GM12878 (cell line): ENCODE measurements around the gene GRIK2. TPM values are rescaled to one million over a fixed set of nuclear protein-coding genes. Genes with fewer than 3 reads are reported as not detected.

Experiments
- ATAC-seq: fragments of 200-7000 bp; cut with Tn5 transposase; 3 replicates; pipeline ENCODE4 v1.9.1; 2020; ENCODE audit warnings: mild to moderate bottlenecking, moderate library complexity
- BruUV-seq: library from RNA; stranded (reverse); fragments of 400-500 nt; replicated peaks from 2 replicates; lab custom pipeline; 2021; lab: Mats Ljungman, UMichigan
- CTCF ChIA-PET: fragments of 300-600 bp; sonication (Branson Sonifier 250); formaldehyde crosslinking; extraction: SDS; loops from one replicate; lab custom pipeline; 2021; ENCODE audit warnings: inconsistent platforms; lab: Yijun Ruan, JAX
- POLR2A ChIA-PET: fragments of 350-600 bp; formaldehyde crosslinking; extraction: SDS; loops from one replicate; lab custom pipeline; 2021; ENCODE audit warnings: inconsistent platforms; lab: Charles Lee
- RAD21 ChIA-PET: fragments of 300-600 bp; sonication (Branson Sonifier 250); formaldehyde crosslinking; loops from one replicate; lab custom pipeline; 2023; ENCODE audit warnings: antibody characterized with exemption; ENCODE audit not compliant: unreplicated experiment; lab: Charles Lee
- SMC1A ChIA-PET: fragments of 300-600 bp; sonication (Branson Sonifier 250); formaldehyde crosslinking; loops from one replicate; lab custom pipeline; 2023; ENCODE audit not compliant: unreplicated experiment, uncharacterized antibody; lab: Charles Lee
- DNase-seq: peaks from one replicate; pipeline ENCODE4 v3.0.0-alpha.2; 2011; ENCODE audit warnings: low read depth, low spot score
- FAIRE-seq: peaks from 3 replicates; lab custom pipeline; 2011; peaks lifted over from hg19 to GRCh38; lab: Jason Lieb, UNC
- H2AFZ ChIP-seq: 2 replicates; pipeline ENCODE4 v1.6.0; 2011; ENCODE audit warnings: low read depth, low read length, control low read depth; ENCODE audit not compliant: control insufficient read depth
- H3K27ac ChIP-seq: 2 replicates; pipeline ENCODE4 v1.5.1; 2011; ENCODE audit warnings: control low read depth; ENCODE audit not compliant: control insufficient read depth, insufficient read depth
- H3K27me3 ChIP-seq, 2 experiments: replicated peaks in 1 of 2; 2 replicates each; pipeline versions ENCODE4 v1.6.0 to v1.6.1; 2011; ENCODE audit warnings: low read length in 1 of 2; ENCODE audit not compliant: control insufficient read depth in 2 of 2, insufficient read depth in 2 of 2
- H3K36me3 ChIP-seq, 2 experiments: 2 replicates each; pipeline ENCODE4 v1.5.1; 2011; ENCODE audit warnings: low read length in 1 of 2; ENCODE audit not compliant: control insufficient read depth in 2 of 2, insufficient read depth in 2 of 2
- H3K4me1 ChIP-seq: 2 replicates; pipeline ENCODE4 v1.6.1; 2011; ENCODE audit warnings: mild to moderate bottlenecking, low read length, moderate library complexity, mixed read lengths; ENCODE audit not compliant: control insufficient read depth, insufficient read depth
- H3K4me2 ChIP-seq: 2 replicates; pipeline ENCODE4 v1.6.0; 2011; ENCODE audit warnings: control low read depth; ENCODE audit not compliant: control insufficient read depth, insufficient read depth
- H3K4me3 ChIP-seq: fragments of 200-600 bp; sonication (generic); 2 replicates; pipeline ENCODE4 v1.5.1; 2016
- H3K79me2 ChIP-seq: 2 replicates; pipeline ENCODE4 v1.6.0; 2011; ENCODE audit warnings: low read length; ENCODE audit not compliant: control insufficient read depth, insufficient read depth
- H3K9ac ChIP-seq: 2 replicates; pipeline ENCODE4 v1.8.0; 2011; ENCODE audit warnings: low read length, control low read depth, mixed read lengths; ENCODE audit not compliant: control insufficient read depth, insufficient read depth
- H3K9me3 ChIP-seq: replicated peaks from 3 replicates; pipeline ENCODE4 v1.5.1; 2011; ENCODE audit warnings: mild to moderate bottlenecking, low read length; ENCODE audit not compliant: control insufficient read depth, insufficient read depth
- H4K20me1 ChIP-seq: 2 replicates; pipeline ENCODE4 v1.6.0; 2011; ENCODE audit not compliant: control insufficient read depth, insufficient read depth
- CTCF ChIP-seq, 3 experiments: IDR thresholded peaks in 2 of 3; conservative IDR thresholded peaks in 1 of 3; 2 replicates each; pipeline ENCODE4 v1.5.1; 2011; ENCODE audit warnings: low read depth in 3 of 3, low read length in 3 of 3, mild to moderate bottlenecking in 3 of 3, control low read depth in 2 of 3, moderate library complexity in 2 of 3, inconsistent platforms in 1 of 3, mixed read lengths in 1 of 3; ENCODE audit not compliant: control insufficient read depth in 2 of 3, insufficient read depth in 1 of 3; ENCODE audit errors: extremely low read depth in 1 of 3
- JUNB ChIP-seq: IDR thresholded peaks from 2 replicates; pipeline ENCODE4 v1.6.1; 2016; ENCODE audit warnings: antibody characterized with exemption, mild to moderate bottlenecking
- MTA3 ChIP-seq: IDR thresholded peaks from 2 replicates; pipeline ENCODE4 v1.6.1; 2012; ENCODE audit warnings: low read length, inconsistent platforms, borderline replicate concordance
- NFIC ChIP-seq: IDR thresholded peaks from 2 replicates; pipeline ENCODE4 v1.6.1; 2012; ENCODE audit warnings: low read depth, mild to moderate bottlenecking, inconsistent platforms, low read length, moderate library complexity
- NKRF ChIP-seq: fragments of 450-650 bp; conservative IDR thresholded peaks from 2 replicates; pipeline ENCODE4 v1.6.1; 2017; ENCODE audit warnings: mild to moderate bottlenecking, moderate library complexity
- POLR2AphosphoS5 ChIP-seq: IDR thresholded peaks from 2 replicates; pipeline ENCODE4 v1.6.1; 2011; ENCODE audit warnings: mild to moderate bottlenecking, low read length, inconsistent platforms
- RELA ChIP-seq: fragments of 450-650 bp; IDR thresholded peaks from 2 replicates; pipeline ENCODE4 v1.8.0; 2014; ENCODE audit warnings: borderline replicate concordance; ENCODE audit not compliant: partially characterized antibody
- REST ChIP-seq: IDR thresholded peaks from 2 replicates; pipeline ENCODE4 v1.6.1; 2012; ENCODE audit warnings: mild to moderate bottlenecking, low read depth, low read length
- RFX5 ChIP-seq: IDR thresholded peaks from 2 replicates; pipeline ENCODE4 v1.6.1; 2011; ENCODE audit warnings: low read depth, low read length, improper control_type of control experiment
- SIX5 ChIP-seq: IDR thresholded peaks from 2 replicates; pipeline ENCODE4 v1.6.1; 2011; ENCODE audit warnings: mild to moderate bottlenecking, low read depth, low read length, moderate library complexity; ENCODE audit not compliant: severe bottlenecking
- SP1 ChIP-seq: IDR thresholded peaks from one replicate; pipeline ENCODE4 v1.6.1; 2011; ENCODE audit warnings: low read depth, low read length
- SREBF2 ChIP-seq: IDR thresholded peaks from 2 replicates; pipeline ENCODE4 v1.6.1; 2012; ENCODE audit warnings: mild to moderate bottlenecking, low read length
- ZNF207 ChIP-seq: fragments of 450-650 bp; IDR thresholded peaks from 2 replicates; pipeline ENCODE4 v1.6.1; 2014; ENCODE audit warnings: antibody characterized with exemption, mild to moderate bottlenecking, borderline replicate concordance
- ZNF217 ChIP-seq: fragments of 450-650 bp; IDR thresholded peaks from 2 replicates; pipeline ENCODE4 v1.6.1; 2017; ENCODE audit warnings: antibody characterized with exemption, mild to moderate bottlenecking
- ZNF384 ChIP-seq: IDR thresholded peaks from 2 replicates; pipeline ENCODE4 v1.6.1; 2012; ENCODE audit warnings: low read depth, mild to moderate bottlenecking, low read length, improper control_type of control experiment, borderline replicate concordance
- in situ Hi-C: fragments of 300-500 bp; cut with MboI; formaldehyde crosslinking; loops from 9 replicates; pipeline ENCODE4 v1.14.3; 2018; ENCODE audit warnings: mixed read lengths
- intact Hi-C: fragments of 100-400 bp; cut with micrococcal nuclease; formaldehyde crosslinking; loops from one replicate; pipeline ENCODE4 v1.14.2; 2022; ENCODE audit not compliant: unreplicated experiment
- polyA plus RNA-seq, 11 experiments: library from polyadenylated mRNA; depleted of rRNA in 4 of 11; unstranded in 6 of 11; stranded (reverse) in 5 of 11; fragments of >200 nt; fragmentation: Nextera tagmentation in 4 of 11; fragmentation: Illumina TruSeq in 1 of 11; extraction: Ambion mirVana in 4 of 11; extraction: Trizol in 1 of 11; gene quantifications; 1 replicate in 1 of 11; 2 replicates in 10 of 11; pipeline versions ENCODE4 v1.2.1 to v1.2.3, GENCODE V29; 2011 to 2016; ENCODE audit warnings: inconsistent platforms in 2 of 11, missing spikeins in 2 of 11, low read depth in 1 of 11
- total RNA-seq, 4 experiments: library from RNA; depleted of rRNA in 3 of 4; stranded (reverse); fragments of >200 nt in 3 of 4; fragmentation: Illumina TruSeq in 1 of 4; extraction: Trizol in 1 of 4; gene quantifications; 2 replicates each; pipeline versions ENCODE4 v1.2.1 to v1.2.3, GENCODE V29; 2013 to 2021
- TF ChIP-seq, protein P1 (sequence below): fragments of 450-650 bp; IDR thresholded peaks from 2 replicates; pipeline ENCODE4 v1.6.1; 2017; ENCODE audit warnings: mild to moderate bottlenecking, low read depth, inconsistent platforms; ENCODE audit not compliant: poor library complexity, severe bottlenecking

Gene GRIK2
- total and polyA plus RNA-seq, 10 of the 15 experiments (the other 5 are each of a cell fraction or from before 2014, with no cell fraction given), result not detected

GRCh38 chr6:101585501-101585900 lies 192.0 kb downstream of the GRIK2 start:
- ATAC-seq (no peak), FAIRE-seq (no peak), DNase-seq (no peak)
- CTCF ChIA-PET, result no interaction called here
- H3K4me2 ChIP-seq, result no peak overlapping the region
- no peaks in the 10 kb centered on the region for H3K4me1 ChIP-seq
- no peak overlapping the region for H2AFZ ChIP-seq
- no peaks in the 10 kb centered on the region for H3K79me2 ChIP-seq
- no peak overlapping the region for H3K9ac ChIP-seq
- SMC1A ChIA-PET, result no interaction called here
- intact Hi-C loops (no loop called here), in situ Hi-C loops (no loop called here)
- TF ChIP-seq, protein P1, sequence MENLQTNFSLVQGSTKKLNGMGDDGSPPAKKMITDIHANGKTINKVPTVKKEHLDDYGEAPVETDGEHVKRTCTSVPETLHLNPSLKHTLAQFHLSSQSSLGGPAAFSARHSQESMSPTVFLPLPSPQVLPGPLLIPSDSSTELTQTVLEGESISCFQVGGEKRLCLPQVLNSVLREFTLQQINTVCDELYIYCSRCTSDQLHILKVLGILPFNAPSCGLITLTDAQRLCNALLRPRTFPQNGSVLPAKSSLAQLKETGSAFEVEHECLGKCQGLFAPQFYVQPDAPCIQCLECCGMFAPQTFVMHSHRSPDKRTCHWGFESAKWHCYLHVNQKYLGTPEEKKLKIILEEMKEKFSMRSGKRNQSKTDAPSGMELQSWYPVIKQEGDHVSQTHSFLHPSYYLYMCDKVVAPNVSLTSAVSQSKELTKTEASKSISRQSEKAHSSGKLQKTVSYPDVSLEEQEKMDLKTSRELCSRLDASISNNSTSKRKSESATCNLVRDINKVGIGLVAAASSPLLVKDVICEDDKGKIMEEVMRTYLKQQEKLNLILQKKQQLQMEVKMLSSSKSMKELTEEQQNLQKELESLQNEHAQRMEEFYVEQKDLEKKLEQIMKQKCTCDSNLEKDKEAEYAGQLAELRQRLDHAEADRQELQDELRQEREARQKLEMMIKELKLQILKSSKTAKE, result no peak
- TF ChIP-seq SIX5, result no peak
- TF ChIP-seq REST, result no peak
- no peak for TF ChIP-seq SREBF2
- no peak for TF ChIP-seq JUNB
- no peak for TF ChIP-seq ZNF207
- no peak for TF ChIP-seq POLR2AphosphoS5
- no peak for TF ChIP-seq CTCF (IDR thresholded peaks at IDR 0.05 in 2 of 3, conservative IDR thresholded peaks at IDR 0.05 in 1 of 3; ENCODE audit: control insufficient read depth in 2 of 3, extremely low read depth in 1 of 3, insufficient read depth in 1 of 3, low read depth in 3 of 3, low read length in 3 of 3)
- TF ChIP-seq RFX5, result no peak
- TF ChIP-seq NFIC, result no peak
- TF ChIP-seq MTA3, result no peak
- no peak for TF ChIP-seq SP1
- no peak for TF ChIP-seq ZNF384
- TF ChIP-seq NKRF, result no peak
- TF ChIP-seq ZNF217, result no peak
- no peak for TF ChIP-seq RELA
- H3K27me3 ChIP-seq, result no peaks in the 10 kb centered on the region; a peak in 1 of 4 replicates
- no peaks in the 10 kb centered on the region for H4K20me1 ChIP-seq
- H3K27ac ChIP-seq, result no peak overlapping the region
- H3K4me3 ChIP-seq, result no peak overlapping the region
- H3K9me3 ChIP-seq, result no peaks in the 10 kb centered on the region
- POLR2A ChIA-PET, result no interaction called here
- no peaks in the 10 kb centered on the region for H3K36me3 ChIP-seq
- RAD21 ChIA-PET, result interaction anchor here (0.6 kb wide), 1 partner anchor 8 kb away, joined by 3 read pairs; no protein-coding TSS in a partner anchor
- BruUV-seq, result no TSS peak
